Activated CD8-positive, alpha-beta memory T cell treated with anti-CD3 and anti-CD28 coated beads, Interleukin-2, amount 50 U/mL, for 1 hour (primary cell): ENCODE measurements around the gene GAREM1.

Experiments
- DNase-seq: peaks from one replicate; pipeline ENCODE4 v3.0.0-alpha.2; 2020; ENCODE audit errors: extremely low read depth

The GAREM1 gene

GRCh38 chr18:32425466-32425865 lies 45.2 kb downstream of the GAREM1 start:
- DNase-seq = no peak

GRCh38 chr18:32424696-32425095 lies 46.0 kb downstream of the GAREM1 start:
- DNase-seq = no peak

GRCh38 chr18:32422978-32423740 lies 47.5 kb downstream of the GAREM1 start:
- no peak for DNase-seq

GRCh38 chr18:32422201-32422600 lies 48.5 kb downstream of the GAREM1 start:
- no peak for DNase-seq

GRCh38 chr18:32420084-32420750 lies 50.5 kb downstream of the GAREM1 start:
- DNase-seq = no peak

- no peak for DNase-seq
These were observed 52.5 kb downstream of the GAREM1 start for GRCh38 chr18:32418148-32418547.

- DNase-seq = no peak
These were observed 65.1 kb downstream of the GAREM1 start for GRCh38 chr18:32405588-32405987.

- DNase-seq = no peak
These were observed 69.1 kb downstream of the GAREM1 start for GRCh38 chr18:32401621-32402020.

- no peak for DNase-seq
These were observed 77.3 kb downstream of the GAREM1 start for GRCh38 chr18:32393407-32393806.

GRCh38 chr18:32391126-32391525 lies 79.6 kb downstream of the GAREM1 start:
- no peak for DNase-seq

- DNase-seq = no peak
These were observed 80.8 kb downstream of the GAREM1 start for GRCh38 chr18:32389858-32390257.

- no peak for DNase-seq
These were observed 81.5 kb downstream of the GAREM1 start for GRCh38 chr18:32389191-32389590.

- DNase-seq = no peak
These were observed 84.2 kb downstream of the GAREM1 start for GRCh38 chr18:32386471-32386870.

GRCh38 chr18:32383050-32383819 lies 87.4 kb downstream of the GAREM1 start:
- no peak for DNase-seq

- DNase-seq = no peak
These were observed 88.9 kb downstream of the GAREM1 start for GRCh38 chr18:32381761-32382160.

GRCh38 chr18:32380559-32380958 lies 90.1 kb downstream of the GAREM1 start:
- no peak for DNase-seq

- DNase-seq = no peak
These were observed 90.8 kb downstream of the GAREM1 start for GRCh38 chr18:32379891-32380290.

- no peak for DNase-seq
These were observed 92.0 kb downstream of the GAREM1 start for GRCh38 chr18:32378705-32379104.

- DNase-seq = no peak
These were observed 96.7 kb downstream of the GAREM1 start for GRCh38 chr18:32373995-32374394.

- DNase-seq = no peak
These were observed 97.2 kb downstream of the GAREM1 start for GRCh38 chr18:32373505-32373904.

- DNase-seq = no peak
These were observed 98.2 kb downstream of the GAREM1 start for GRCh38 chr18:32372381-32373061.

- DNase-seq = no peak
These were observed 98.7 kb downstream of the GAREM1 start for GRCh38 chr18:32372047-32372380.
